Left colon (tissue), 2 donors: ENCODE data around the gene C1QA. TPM values are rescaled to one million over a fixed set of nuclear protein-coding genes. Genes with fewer than 3 reads are reported as not detected.

Experiments used
- ATAC-seq: fragments of 200-7000 bp; cut with Tn5 transposase; one replicate; pipeline ENCODE4 v1.9.1; 2020; ENCODE audit warnings: mild to moderate bottlenecking, moderate library complexity
- DNase-seq, 2 donors: peaks; one replicate each; pipeline ENCODE4 v3.0.0-alpha.2; 2020
- intact Hi-C, 2 donors: fragments of 100-400 bp; cut with DNase I in 1 of 2; cut with micrococcal nuclease in 1 of 2; formaldehyde crosslinking; loops; one replicate each; pipeline versions ENCODE4 v1.11.2 to v1.14.0; 2022; cut with DNase I, micrococcal nuclease
- total RNA-seq, 2 donors: library from RNA; stranded (reverse); fragmentation: NEBNext Ultra II Directional; extraction: Animal tissue kit (Norgen Biotek cat#: 25700); gene quantifications; one replicate each; pipeline ENCODE4 v1.2.1, GENCODE V29; 2021
- donor health status: DM: no; HTN: no; CAD: no.
- donor health status: DM: yes; HTN: yes; CAD: no.

The C1QA gene
- total RNA-seq, 2 donors from 2014 or later: 22.8 to 129 TPM

DNA sequence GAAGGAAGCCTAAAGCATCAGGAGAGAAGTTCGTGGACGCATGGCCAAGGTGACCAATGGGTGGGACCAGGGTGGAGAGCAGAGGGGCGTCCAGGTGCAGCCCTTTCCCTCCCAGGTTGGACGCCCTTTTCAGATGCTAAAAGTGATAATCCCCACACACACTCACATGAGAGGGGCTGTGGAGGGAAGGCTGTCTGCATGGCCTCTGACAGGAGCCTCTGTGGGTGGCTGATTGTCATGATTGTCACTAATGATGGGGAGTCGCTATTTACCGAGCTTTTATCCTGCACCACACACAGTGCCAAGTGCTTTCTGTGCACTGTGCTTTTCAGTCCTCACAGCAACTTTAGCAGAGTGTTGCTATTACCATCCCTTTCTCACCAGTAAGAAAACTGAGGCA is 27.1 kb upstream of the C1QA start:
- intact Hi-C loops: no loop called here
- ATAC-seq (no peak), DNase-seq (no peak)

DNA sequence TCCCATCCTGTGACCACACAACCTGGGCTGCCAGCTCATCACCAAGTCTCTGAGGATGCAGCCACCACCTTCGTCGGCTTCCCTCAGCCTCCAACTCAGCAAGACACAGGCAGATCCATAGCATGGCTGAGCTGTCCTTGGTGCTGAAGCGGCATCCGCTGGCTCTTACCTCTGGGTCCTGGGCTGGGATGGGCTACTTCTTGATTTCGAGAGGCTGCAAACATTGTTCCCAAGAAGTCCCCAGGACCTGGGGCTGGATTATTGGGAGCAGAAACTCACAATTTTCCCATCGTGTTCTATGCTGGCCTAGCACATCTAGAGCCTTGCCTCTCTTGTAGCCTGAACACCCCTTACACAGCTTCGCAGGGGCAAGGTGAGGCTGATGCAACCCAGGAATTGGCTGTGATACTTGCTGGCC is 24.9 kb upstream of the C1QA start:
- intact Hi-C loops: no loop called here
- no peak for ATAC-seq
- peak in 1 of 2 donors; percentile 62 for DNase-seq

DNA sequence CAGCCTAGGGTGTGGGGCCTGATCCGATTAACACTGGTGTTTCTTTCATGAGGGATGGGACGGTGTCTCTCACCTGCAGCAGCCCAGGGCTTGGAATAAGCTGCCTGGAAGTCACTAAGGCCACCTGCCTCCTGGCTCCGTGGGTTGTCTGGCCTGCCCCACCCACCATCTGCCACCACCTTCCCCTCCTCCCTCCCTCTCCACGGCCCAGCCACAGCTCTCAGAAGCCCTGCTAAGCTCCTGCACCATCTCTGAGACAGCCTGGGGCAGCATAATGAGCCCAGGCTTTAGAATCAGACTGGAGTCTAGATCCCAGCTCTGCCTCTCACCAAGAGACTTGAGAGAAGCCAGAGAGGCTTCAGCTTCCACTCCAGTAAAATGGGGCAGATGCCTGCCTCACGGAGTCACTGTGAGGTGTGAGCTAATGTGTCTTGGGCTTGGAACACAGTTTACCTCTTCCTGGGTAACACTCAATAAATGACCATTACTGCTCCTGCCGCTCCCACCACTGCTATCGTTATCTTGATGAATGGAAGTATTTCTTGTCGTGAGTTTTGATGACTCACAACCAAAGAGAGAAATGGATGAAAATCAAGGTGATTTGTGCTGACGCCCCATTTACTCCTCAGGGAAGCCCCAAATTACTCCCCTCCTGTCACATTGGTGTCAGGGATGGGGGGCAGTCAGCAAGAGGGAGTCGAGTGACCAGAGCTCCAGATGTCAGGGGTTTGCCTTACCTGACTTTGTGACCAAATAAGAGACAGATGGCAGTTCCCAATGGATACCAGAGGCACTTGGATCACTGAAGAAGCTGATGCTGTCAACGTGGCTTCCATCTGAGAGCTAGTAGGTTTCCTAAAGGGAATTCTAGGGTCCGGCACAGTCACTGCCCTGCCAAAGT is 23.5 kb upstream of the C1QA start:
- ATAC-seq: no peak
- DNase-seq: no peak
- intact Hi-C loops: no loop called here

DNA sequence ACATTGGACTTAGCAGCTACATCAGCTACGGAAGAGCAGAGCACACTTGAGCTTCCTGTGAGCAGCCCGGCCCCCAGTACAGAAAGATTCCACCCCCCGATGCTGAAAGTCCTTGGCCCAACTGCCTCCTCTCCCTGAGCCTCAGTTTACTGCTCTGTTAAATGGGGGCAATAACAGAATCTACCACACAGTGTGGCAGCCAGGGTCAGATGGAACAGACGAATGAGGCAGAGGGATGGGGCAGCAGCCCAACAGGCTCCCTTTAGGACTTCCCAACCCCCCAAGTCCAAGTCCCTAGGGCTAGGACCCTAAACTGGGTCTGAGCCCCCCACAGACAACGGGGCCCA is 22.9 kb upstream of the C1QA start:
- intact Hi-C loops: no loop called here
- DNase-seq (no peak), ATAC-seq (no peak)

DNA sequence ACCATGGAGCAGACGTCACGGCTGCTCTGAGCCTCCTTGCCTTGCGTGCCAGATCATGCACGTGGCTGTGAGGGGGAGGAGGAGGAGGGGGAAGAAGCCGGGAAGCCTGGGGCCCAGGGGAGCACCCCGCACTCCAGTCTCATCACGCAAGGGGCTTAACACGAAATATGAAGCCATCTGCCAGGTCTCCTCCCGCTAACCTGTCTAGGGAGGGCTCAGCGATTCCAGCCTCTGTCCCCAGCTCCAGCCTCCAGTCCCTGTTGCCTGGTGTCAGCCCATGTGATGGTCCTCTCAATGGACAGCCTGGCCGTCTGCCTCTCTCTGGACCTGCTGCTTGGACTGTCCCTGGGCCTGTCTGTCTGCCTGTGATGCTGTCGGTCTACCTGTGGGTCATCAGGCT is 22.5 kb upstream of the C1QA start:
- intact Hi-C loops: no loop called here
- DNase-seq (no peak), ATAC-seq (no peak)

DNA sequence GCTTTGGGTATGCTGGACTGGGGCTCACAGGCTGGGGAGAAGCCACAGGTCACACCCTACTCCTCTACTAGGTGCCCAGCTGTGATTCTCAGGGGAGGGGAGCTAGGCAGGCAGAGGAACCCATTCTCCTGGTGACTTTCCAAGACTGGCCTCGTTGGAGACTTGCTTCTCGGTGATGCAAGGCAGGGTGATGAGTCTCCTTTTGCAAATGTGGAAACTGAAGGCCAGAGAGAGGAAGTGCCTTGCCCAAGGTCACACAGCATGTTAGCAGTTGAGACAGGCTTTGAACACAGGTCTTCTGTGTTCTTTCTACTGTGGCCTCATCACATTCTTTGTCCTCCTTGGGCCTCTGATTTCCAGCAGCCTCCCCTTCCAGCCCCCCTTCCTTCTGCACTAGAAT is 20.5 kb upstream of the C1QA start:
- intact Hi-C loops: no loop called here
- ATAC-seq (no peak), DNase-seq (no peak)

DNA sequence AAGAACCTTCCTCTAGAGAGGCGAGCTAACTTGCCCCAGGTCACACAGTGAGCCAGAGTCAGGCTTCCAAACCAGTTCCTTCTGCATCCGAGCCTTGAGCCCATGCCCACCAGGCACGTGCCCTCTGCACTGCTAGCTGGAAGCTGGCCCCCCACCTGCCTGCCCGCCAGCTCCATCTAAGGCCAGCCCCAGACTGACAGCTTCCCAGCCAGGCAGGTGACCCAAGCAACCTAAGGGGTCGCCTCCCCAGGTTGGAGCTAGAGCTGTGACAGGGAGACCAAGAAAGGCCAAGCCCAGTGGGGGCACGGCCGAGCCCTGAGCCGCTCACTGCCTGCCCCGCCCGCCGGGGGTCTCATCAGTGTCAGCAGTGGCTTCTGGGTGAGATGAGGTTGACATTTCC is 19.9 kb upstream of the C1QA start:
- DNase-seq (no peak), ATAC-seq (no peak)
- intact Hi-C loops: no loop called here

DNA sequence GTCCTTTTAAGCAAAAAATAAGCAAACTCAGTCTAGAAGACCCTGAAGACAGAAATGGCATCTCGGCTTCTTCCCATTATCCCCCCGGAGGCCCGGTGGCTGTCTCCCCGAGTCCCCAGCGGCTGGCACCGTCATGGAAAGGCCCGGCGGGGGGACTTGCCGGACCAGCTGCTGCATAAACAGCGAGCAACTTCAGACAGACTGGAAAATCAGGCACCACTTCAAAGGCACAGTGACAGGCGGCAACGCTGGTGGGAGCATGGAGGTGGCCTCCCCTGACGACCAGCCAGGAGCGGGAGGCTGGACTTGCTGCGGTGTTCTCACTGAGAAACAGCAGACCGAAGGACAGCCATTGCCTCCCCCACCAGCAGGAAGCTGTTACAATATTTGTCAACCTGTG is 18.4 kb upstream of the C1QA start:
- intact Hi-C loops: no loop called here
- DNase-seq: no peak

DNA sequence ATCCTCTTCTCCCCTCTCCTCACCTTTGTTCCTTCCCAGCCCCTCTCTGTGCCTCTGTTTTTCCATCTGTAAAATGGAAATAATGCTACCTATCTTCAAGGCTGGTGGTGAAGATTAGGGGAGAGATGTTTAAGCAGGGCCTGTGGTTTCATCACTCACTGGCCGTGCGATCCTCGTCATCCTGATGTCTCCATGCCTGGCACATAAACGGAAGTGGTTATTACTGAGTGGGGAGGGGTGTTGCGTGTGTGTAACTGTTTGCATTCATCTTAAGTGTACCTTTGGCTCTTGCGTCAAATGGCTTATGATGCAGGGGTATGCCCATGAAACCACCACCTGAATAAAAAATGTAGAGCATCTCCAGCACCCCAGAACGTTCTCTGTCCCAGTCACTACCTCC is 17.2 kb upstream of the C1QA start:
- intact Hi-C loops: no loop called here
- DNase-seq (no peak), ATAC-seq (no peak)

More for the DNA sequence above, 18.4 kb upstream of the C1QA start:
- no peak for ATAC-seq

DNA sequence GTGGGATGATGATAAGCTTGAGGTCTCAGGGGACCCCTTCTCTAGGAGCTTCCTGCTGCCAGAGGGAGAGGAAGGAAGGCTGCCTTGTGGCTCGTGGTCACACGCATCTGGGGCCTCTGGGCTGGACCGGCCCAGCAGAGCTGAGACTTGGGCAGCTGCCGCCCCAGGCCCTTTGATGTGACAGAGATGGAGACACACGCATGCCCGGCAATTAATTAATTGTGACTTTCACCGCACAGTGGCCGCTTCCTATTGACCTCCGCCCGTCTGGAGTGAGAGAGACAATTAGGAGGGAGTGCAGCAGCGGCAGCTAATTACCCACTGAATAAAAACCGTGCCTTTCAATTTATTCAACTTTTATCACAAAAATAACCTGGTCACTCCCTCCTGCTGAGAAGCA is 16.6 kb upstream of the C1QA start:
- no peak for ATAC-seq
- intact Hi-C loops: no loop called here
- no peak for DNase-seq

DNA sequence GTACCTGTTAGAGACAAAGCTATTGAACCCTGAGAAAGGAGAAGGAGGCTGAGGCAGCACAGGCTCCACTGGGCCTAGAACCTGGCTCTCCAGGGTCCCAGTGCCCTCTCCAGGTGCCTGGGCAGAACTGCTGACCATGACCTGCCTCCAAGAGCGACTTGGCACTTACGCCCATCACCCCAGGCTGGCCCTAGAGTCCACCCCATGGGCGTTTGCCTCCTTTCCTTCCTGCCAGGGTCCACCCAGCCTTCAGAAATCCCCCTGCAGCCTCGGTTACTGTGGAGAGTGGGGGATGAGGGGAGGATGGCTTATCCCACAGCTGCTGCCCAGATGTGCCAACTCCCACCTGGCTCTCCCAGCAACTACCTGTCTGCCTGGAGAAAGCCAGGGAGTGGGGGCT is 14.7 kb upstream of the C1QA start:
- no peak for DNase-seq
- ATAC-seq: no peak

DNA sequence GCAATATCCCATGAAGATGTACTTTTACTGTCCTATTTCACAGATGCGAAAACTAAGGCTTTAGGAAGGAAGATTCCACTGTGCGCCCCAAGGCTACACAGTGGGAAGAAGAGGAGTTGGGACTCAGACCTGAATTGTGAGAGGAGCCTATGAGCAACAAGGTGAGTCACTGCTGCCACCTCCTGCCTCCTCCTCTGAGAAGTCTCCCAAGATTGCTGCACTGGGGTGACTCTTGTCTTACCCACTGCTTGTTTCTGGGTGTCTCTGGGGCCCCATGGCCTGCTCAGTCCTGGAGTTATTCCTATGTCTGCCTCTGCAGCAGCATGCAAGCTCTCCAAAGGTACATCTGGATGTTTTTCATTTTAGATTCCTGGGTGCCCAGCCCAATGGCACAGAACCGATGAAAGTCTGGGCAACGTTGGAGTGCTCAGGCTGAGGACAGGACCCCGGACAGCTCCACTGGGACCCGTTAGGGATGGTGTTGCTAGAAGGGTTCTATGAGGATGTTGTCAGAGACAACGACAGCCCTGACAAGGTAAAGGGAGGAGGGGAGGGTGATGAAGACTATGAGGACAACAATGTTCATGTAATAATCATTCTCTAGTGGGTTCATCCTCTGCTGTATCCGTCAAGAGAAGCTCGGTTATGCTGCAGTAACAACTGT is 11.0 kb upstream of the C1QA start:
- DNase-seq (no peak), ATAC-seq (no peak)
- intact Hi-C loops: no loop called here

More for the DNA sequence above, 14.7 kb upstream of the C1QA start:
- intact Hi-C loops: no loop called here

DNA sequence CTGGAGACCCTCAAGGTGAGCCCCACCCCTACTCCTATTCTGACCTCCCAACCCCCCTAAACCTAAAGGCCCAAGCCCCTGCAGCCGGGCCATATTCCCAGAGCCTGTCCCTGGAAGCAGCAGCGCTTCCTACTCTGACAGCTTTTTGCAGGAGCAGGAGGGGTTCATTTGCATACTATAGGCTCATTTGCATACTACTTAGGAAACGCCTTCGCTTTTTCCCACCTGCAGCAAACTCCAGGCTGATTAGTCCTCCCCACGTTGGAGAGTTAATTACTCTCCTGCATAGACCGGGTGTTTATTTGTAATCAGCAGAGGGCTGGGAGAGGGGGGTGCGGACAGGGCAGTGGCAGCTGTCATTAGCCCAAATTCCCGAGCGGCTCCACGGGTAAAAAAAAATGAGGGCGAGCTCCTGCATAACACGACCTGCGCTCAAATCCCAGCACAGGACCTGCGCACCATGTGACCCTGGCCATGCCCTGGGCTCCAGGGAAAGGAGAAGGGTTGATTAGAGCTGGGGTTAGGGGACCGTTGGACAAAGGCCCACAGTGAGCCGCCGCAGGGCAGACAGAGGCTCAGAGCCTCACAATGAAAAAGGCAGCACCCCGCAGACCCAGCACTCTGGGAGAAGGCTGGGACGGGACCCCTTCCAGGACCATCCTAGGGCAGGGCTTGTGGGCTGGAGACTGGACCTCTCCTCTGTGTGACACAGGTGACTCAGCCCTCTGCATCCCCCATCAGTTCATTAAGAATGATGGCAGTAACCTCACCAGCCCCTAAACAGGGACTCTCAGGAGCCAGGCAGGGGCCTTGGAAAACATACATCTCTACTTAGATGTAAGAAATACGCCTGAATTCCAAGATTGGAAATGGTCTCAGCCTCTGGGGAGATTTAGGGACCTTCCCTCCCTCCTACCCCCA is 9.9 kb upstream of the C1QA start:
- intact Hi-C loops: no loop called here
- no peak for DNase-seq
- peak; percentile 40 for ATAC-seq

DNA sequence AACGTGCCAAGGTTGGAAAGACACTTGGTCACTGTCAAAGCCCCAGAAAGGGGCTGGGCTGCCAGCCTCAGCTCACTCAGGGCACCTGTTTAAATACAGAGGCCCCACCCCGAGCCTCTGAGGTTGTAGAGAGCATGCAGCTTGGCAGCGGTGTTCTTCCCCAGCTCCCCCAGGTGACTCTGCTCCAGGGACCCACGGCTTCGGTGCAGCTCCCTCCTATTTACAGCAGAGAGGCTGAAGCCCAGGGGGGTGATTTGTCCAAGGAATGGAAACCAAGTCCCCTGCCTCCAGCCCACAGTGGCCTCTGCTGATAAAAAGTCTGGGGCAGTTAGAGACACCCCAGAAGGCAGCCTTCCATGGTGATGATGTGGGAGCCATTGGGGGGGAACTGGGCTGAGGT is 9.1 kb upstream of the C1QA start:
- DNase-seq: no peak
- no peak for ATAC-seq
- intact Hi-C loops: no loop called here

DNA sequence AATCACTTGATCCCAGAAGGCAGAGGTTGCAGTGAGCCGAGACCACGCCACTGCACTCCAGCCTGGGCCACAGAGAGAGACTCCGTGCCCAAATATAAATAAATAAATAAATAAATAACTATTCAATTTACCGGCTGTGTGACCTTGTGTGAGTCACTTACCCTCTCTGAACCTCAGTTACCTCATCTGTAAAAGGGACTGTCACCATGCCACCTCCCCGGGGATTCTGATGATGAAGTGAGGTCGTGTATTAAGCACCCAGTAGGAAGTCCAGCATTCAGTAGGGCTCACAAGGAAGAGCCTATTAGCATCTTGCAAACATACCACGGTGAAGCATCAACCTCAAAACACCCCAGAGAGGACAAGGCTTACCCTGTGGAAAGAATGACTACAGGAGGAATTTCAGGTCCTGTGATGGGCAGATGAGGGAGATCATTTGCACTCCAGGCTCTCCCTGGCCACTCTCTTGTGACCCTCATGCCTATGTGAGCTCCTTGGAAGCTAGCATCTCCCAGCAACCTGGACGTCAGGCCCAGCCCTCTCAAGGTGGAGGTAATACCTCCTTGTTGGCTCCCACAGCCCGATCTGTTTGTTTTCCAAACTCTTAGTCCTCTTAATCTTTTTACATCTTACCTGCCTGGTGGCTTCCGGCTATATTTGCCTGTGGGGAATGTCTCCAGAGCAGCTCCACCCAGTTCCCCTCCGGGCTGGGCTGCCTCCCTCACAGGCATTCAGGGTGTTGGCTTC is 7.6 kb upstream of the C1QA start:
- ATAC-seq (no peak), DNase-seq (no peak)
- intact Hi-C loops: no loop called here

DNA sequence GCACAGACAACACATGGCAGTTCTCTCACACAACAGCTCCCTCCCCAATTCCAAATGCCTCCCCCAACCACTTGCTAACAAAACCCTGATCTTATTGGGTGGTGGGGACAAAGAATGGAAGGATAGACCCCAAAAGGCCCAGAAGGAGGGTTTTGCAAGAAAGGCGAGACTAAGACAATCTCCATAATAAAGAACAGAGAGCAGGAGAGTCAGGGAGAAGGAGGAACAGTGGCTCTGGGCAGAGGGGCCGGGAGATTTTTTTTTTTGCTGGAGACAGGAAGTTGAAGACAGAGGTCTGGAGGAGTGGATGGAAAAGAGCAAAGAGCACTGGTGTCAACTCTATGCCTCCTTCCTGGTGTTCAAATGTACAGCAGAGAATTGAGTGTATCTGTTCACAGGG is 6.5 kb upstream of the C1QA start:
- no peak for DNase-seq
- intact Hi-C loops: no loop called here
- ATAC-seq: peak; percentile 60

DNA sequence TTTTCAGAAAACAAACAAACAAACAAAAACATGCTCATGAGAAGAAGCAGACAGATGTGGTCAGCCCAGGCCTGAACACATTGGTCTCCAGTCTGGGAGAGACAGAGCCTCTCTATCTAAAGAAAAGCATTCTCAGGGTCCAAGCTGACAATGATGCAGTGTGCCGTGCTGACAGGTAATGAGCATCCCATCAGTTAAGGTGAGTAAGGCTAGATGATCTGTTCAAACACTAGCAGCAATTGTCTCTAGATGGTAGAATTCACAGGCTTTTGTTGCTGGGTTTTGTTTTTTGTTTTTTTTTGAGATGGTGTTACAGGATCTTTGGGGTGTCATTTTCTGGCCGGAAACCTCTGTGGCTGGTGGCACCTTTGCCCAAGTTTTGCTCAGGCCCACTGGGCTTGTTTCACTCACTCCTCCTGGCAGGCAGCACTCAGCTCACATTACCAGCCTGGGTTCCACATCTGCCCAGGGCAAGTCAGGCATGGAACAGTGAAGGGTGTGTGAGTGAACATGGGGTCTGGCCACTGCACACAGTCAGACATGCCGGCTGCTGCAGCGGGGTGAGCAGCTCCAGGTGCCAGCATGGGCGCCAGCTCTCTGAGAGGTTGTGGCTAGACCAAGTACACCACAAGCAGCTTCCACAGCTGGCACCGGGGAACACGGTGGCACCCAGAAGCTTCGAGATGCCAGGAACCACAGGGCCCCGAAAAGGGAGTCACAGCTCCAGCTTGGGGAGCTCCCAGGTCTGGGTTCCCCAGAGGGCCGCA is 2.5 kb upstream of the C1QA start:
- ATAC-seq (no peak), DNase-seq (no peak)
- intact Hi-C loops: no loop called here

DNA sequence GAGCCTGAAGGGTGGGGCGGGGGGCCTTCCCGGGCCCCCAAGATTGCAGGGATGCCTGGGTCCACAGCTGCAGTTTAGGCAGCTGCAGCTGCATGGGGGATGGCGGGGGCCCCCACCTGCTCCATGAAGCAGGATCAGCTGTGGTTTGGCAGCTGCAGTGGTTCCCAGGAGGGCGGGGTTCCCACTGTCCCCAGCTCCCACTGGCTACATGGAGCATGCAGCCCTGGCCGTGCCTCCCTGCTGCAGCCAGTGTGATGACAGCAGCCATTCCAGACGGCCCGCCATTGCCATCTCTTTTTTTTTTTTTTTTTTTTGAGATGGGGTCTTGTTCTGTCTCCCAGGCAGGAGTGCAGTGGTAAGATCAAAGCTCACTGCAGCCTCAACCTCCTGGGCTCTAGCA is 992 bp upstream of the C1QA start:
- intact Hi-C loops: no loop called here
- ATAC-seq (no peak), DNase-seq (no peak)
